Uterus (tissue), 2 donors: ENCODE measurements around the gene E2F4.

Experiments used
- POLR2A ChIP-seq, 2 donors: fragments of 450-650 bp; IDR thresholded peaks; one replicate each; pipeline ENCODE4 v1.6.1; 2016; ENCODE audit warnings: antibody characterized with exemption in 2 of 2, mild to moderate bottlenecking in 1 of 2, moderate library complexity in 1 of 2
- TF ChIP-seq, protein P1 (sequence below), 4 experiments: fragments of 200-600 bp in 2 of 4; fragments of 450-650 bp in 2 of 4; sonication (generic) in 2 of 4; IDR thresholded peaks; one replicate each; pipeline ENCODE4 v1.5.1; 2016 to 2019; ENCODE audit warnings: antibody characterized with exemption in 4 of 4, mild to moderate bottlenecking in 2 of 4, moderate library complexity in 1 of 4

DNA sequence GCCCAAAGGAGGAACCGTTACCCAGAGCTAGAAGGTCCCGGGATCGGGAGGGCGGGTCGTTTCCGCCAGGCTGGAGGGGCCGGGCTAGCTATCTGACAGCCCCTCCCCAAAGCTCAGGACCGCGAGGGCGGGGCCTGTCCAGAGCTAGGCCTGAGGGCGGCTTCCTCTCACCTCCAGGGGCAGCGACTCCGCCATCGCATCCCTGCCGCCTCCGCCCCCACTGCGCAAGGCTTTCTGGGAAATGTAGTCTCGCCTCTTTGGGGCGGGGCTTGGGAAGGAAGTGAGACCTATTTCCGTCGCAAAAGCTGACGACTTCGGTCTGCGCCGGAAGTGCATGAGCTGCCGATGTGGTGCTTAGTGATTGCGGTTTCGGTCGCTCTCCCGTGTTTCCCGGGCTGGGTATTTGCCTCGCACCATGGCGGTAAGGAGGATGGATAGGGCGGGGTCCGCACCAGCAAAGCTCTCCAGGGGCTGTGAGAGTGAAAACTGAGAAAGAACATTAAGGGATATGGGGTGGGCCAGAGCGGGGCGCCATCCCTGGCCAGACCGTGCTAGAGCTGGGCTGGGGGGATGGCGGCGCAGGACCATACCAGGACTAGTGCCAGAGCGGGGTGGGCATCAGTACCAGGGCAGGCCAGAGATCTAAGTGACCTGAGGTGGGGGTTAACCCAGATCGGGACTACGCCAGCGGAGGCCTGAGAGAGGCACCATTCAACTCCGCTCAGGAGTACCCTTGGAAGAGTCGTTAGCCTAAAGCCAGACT, 35.0 kb downstream of the E2F4 start, which contains the start of gene TMEM208:
- TF ChIP-seq, protein P1, sequence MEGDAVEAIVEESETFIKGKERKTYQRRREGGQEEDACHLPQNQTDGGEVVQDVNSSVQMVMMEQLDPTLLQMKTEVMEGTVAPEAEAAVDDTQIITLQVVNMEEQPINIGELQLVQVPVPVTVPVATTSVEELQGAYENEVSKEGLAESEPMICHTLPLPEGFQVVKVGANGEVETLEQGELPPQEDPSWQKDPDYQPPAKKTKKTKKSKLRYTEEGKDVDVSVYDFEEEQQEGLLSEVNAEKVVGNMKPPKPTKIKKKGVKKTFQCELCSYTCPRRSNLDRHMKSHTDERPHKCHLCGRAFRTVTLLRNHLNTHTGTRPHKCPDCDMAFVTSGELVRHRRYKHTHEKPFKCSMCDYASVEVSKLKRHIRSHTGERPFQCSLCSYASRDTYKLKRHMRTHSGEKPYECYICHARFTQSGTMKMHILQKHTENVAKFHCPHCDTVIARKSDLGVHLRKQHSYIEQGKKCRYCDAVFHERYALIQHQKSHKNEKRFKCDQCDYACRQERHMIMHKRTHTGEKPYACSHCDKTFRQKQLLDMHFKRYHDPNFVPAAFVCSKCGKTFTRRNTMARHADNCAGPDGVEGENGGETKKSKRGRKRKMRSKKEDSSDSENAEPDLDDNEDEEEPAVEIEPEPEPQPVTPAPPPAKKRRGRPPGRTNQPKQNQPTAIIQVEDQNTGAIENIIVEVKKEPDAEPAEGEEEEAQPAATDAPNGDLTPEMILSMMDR (IDR thresholded peaks at IDR 0.05): peak; percentile 22 to 59 (median 36)
- TF ChIP-seq POLR2A (IDR thresholded peaks at IDR 0.05): peak; percentile 74 to 81
